ENCODE results near the gene PICALM.
"Not testable (repeated sequence)": the region's sequence is repeated elsewhere in the genome, so short reads cannot be mapped to it uniquely, and the experiment has no call there.

The PICALM gene

GRCh38 chr11:86091086-86091485 lies 22.2 kb upstream of the PICALM start:
- H3K79me2 ChIP-seq (ENCODE audit: insufficient read depth, low read length), result no peaks in the 10 kb centered on the region
- H3K4me2 ChIP-seq (ENCODE audit: low read depth, low read length, poor library complexity, severe bottlenecking), result no peak overlapping the region
- H3K4me3 ChIP-seq (ENCODE audit: low read length, poor library complexity, severe bottlenecking), result no peak overlapping the region
- no peaks in the 10 kb centered on the region for H3F3A ChIP-seq (ENCODE audit: low read depth)
- no peak overlapping the region for H2AFZ ChIP-seq (ENCODE audit: low read length)
- H3K27me3 ChIP-seq (ENCODE audit: insufficient read depth, low read length, poor library complexity, severe bottlenecking), result no peaks in the 10 kb centered on the region
- no peaks in the 10 kb centered on the region for H3K9me3 ChIP-seq (ENCODE audit: insufficient read depth, low read depth, low read length)
- H3K4me1 ChIP-seq (ENCODE audit: insufficient read depth, low read length, poor library complexity, severe bottlenecking), result no peaks in the 10 kb centered on the region
- H4K20me1 ChIP-seq (ENCODE audit: insufficient read depth, low read length, poor library complexity, severe bottlenecking), result no peaks in the 10 kb centered on the region
- no peaks in the 10 kb centered on the region for H3K9me2 ChIP-seq (replicated peaks; ENCODE audit: low read depth, low read length)
- no peak for TF ChIP-seq EZH2phosphoT487 (IDR thresholded peaks at IDR 0.05; ENCODE audit: borderline replicate concordance)
- TF ChIP-seq CTCF (conservative IDR thresholded peaks at IDR 0.05; ENCODE audit: low read length), result no peak
- no peak overlapping the region for H3K9ac ChIP-seq (ENCODE audit: low read depth, low read length, poor library complexity, severe bottlenecking)
- no peaks in the 10 kb centered on the region for H3K36me3 ChIP-seq (ENCODE audit: insufficient read depth, low read length)

GRCh38 chr11:86089659-86090058 lies 20.8 kb upstream of the PICALM start:
- Histone ChIP-seq H3K27me3 (ENCODE audit: insufficient read depth, low read length, poor library complexity, severe bottlenecking) (no peaks in the 10 kb centered on the region), H3K4me2 (ENCODE audit: low read depth, low read length, poor library complexity, severe bottlenecking) (no peak overlapping the region), H3K4me1 (ENCODE audit: insufficient read depth, low read length, poor library complexity, severe bottlenecking) (no peaks in the 10 kb centered on the region), H2AFZ (ENCODE audit: low read length) (no peak overlapping the region), H3K4me3 (ENCODE audit: low read length, poor library complexity, severe bottlenecking) (no peak overlapping the region), H3K36me3 (ENCODE audit: insufficient read depth, low read length) (no peaks in the 10 kb centered on the region), H3K9me3 (ENCODE audit: insufficient read depth, low read depth, low read length) (no peaks in the 10 kb centered on the region), H4K20me1 (ENCODE audit: insufficient read depth, low read length, poor library complexity, severe bottlenecking) (no peaks in the 10 kb centered on the region), H3K79me2 (ENCODE audit: insufficient read depth, low read length) (no peaks in the 10 kb centered on the region), H3K9me2 (replicated peaks; ENCODE audit: low read depth, low read length) (no peaks in the 10 kb centered on the region), H3F3A (ENCODE audit: low read depth) (no peaks in the 10 kb centered on the region), H3K9ac (ENCODE audit: low read depth, low read length, poor library complexity, severe bottlenecking) (no peak overlapping the region)
- TF ChIP-seq CTCF (conservative IDR thresholded peaks at IDR 0.05; ENCODE audit: low read length), result no peak

- H3K9me3 ChIP-seq (ENCODE audit: insufficient read depth, low read depth, low read length); H4K20me1 ChIP-seq (ENCODE audit: insufficient read depth, low read length, poor library complexity, severe bottlenecking); H3K4me3 ChIP-seq (ENCODE audit: low read length, poor library complexity, severe bottlenecking); H3K4me2 ChIP-seq (ENCODE audit: low read depth, low read length, poor library complexity, severe bottlenecking); H3K79me2 ChIP-seq (ENCODE audit: insufficient read depth, low read length); H3K36me3 ChIP-seq (ENCODE audit: insufficient read depth, low read length); H3K4me1 ChIP-seq (ENCODE audit: insufficient read depth, low read length, poor library complexity, severe bottlenecking); H3K27me3 ChIP-seq (ENCODE audit: insufficient read depth, low read length, poor library complexity, severe bottlenecking); H3K9me2 ChIP-seq (replicated peaks; ENCODE audit: low read depth, low read length); H3K9ac ChIP-seq (ENCODE audit: low read depth, low read length, poor library complexity, severe bottlenecking); H3F3A ChIP-seq (ENCODE audit: low read depth); H2AFZ ChIP-seq (ENCODE audit: low read length): not testable (repeated sequence)
Observed at GRCh38 chr11:86087688-86088087, 18.8 kb upstream of the PICALM start.

- no peak overlapping the region for H3K4me2 ChIP-seq (ENCODE audit: low read depth, low read length, poor library complexity, severe bottlenecking)
- H3K4me3 ChIP-seq (ENCODE audit: low read length, poor library complexity, severe bottlenecking), result no peak overlapping the region
- H2AFZ ChIP-seq (ENCODE audit: low read length), result no peak overlapping the region
- H3K79me2 ChIP-seq (ENCODE audit: insufficient read depth, low read length), result no peaks in the 10 kb centered on the region
- no peaks in the 10 kb centered on the region for H3K9me3 ChIP-seq (ENCODE audit: insufficient read depth, low read depth, low read length)
- no peaks in the 10 kb centered on the region for H3K9me2 ChIP-seq (replicated peaks; ENCODE audit: low read depth, low read length)
- H3K9ac ChIP-seq (ENCODE audit: low read depth, low read length, poor library complexity, severe bottlenecking), result no peak overlapping the region
- no peak for TF ChIP-seq CTCF (conservative IDR thresholded peaks at IDR 0.05; ENCODE audit: low read length)
- TF ChIP-seq EZH2phosphoT487 (IDR thresholded peaks at IDR 0.05; ENCODE audit: borderline replicate concordance), result no peak
- no peaks in the 10 kb centered on the region for H3F3A ChIP-seq (ENCODE audit: low read depth)
- H3K36me3 ChIP-seq (ENCODE audit: insufficient read depth, low read length), result no peaks in the 10 kb centered on the region
- H3K4me1 ChIP-seq (ENCODE audit: insufficient read depth, low read length, poor library complexity, severe bottlenecking), result no peaks in the 10 kb centered on the region
- H3K27me3 ChIP-seq (ENCODE audit: insufficient read depth, low read length, poor library complexity, severe bottlenecking), result no peaks in the 10 kb centered on the region
- H4K20me1 ChIP-seq (ENCODE audit: insufficient read depth, low read length, poor library complexity, severe bottlenecking), result no peaks in the 10 kb centered on the region
Observed at GRCh38 chr11:86087256-86087655, 18.4 kb upstream of the PICALM start.

Measured in Loucy (cell line).